Sigmoid colon (tissue), 4 donors: ENCODE measurements around the gene SORCS2.

Experiments used
- EP300 ChIP-seq, 4 donors: sonication (generic); formaldehyde crosslinking; IDR thresholded peaks; one replicate each; pipeline ENCODE4 v1.6.1; 2017; ENCODE audit warnings: antibody characterized with exemption in 4 of 4
- POLR2A ChIP-seq, 2 donors: fragments of 450-650 bp; IDR thresholded peaks; one replicate each; pipeline ENCODE4 v1.6.1; 2016; ENCODE audit warnings: antibody characterized with exemption in 2 of 2, mild to moderate bottlenecking in 2 of 2, moderate library complexity in 2 of 2
- POLR2AphosphoS5 ChIP-seq, 4 donors: sonication (generic); formaldehyde crosslinking; IDR thresholded peaks; one replicate each; pipeline ENCODE4 v1.6.1; 2017; ENCODE audit warnings: antibody characterized with exemption in 4 of 4
- TF ChIP-seq, protein P1 (sequence below), 4 experiments: fragments of 450-650 bp in 3 of 4; fragments of 200-600 bp in 1 of 4; IDR thresholded peaks; one replicate each; pipeline ENCODE4 v1.5.1; 2016 to 2019; ENCODE audit warnings: antibody characterized with exemption in 4 of 4, mild to moderate bottlenecking in 3 of 4, moderate library complexity in 2 of 4

DNA sequence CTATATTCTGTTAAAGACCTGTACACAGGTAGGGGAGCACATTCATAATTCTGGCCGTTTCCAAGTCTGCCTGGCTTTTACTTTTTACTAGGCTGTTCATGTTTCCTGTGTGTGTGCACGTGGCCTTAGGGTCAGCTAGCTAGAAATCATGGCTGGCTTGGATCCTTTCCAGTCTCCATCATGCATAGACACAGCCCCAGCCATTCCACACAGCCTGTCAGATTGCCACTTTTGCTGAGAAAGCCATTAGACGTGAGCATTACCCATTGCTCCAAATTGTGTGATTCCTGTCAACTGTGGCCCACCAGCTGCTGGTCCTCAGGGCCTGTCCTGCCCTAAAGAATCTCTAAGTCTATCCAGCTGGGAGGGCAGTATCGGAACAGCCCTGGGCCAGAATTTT is 11.4 kb upstream of the SORCS2 start:
- TF ChIP-seq POLR2AphosphoS5 (IDR thresholded peaks at IDR 0.05) (no peak), POLR2A (IDR thresholded peaks at IDR 0.05) (no peak), EP300 (IDR thresholded peaks at IDR 0.05) (no peak)
- TF ChIP-seq, protein P1, sequence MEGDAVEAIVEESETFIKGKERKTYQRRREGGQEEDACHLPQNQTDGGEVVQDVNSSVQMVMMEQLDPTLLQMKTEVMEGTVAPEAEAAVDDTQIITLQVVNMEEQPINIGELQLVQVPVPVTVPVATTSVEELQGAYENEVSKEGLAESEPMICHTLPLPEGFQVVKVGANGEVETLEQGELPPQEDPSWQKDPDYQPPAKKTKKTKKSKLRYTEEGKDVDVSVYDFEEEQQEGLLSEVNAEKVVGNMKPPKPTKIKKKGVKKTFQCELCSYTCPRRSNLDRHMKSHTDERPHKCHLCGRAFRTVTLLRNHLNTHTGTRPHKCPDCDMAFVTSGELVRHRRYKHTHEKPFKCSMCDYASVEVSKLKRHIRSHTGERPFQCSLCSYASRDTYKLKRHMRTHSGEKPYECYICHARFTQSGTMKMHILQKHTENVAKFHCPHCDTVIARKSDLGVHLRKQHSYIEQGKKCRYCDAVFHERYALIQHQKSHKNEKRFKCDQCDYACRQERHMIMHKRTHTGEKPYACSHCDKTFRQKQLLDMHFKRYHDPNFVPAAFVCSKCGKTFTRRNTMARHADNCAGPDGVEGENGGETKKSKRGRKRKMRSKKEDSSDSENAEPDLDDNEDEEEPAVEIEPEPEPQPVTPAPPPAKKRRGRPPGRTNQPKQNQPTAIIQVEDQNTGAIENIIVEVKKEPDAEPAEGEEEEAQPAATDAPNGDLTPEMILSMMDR (IDR thresholded peaks at IDR 0.05), result no peak
